Spinal cord (tissue), 10 donors: ENCODE measurements around the gene RRP9. TPM values are rescaled to one million over a fixed set of nuclear protein-coding genes. Genes with fewer than 3 reads are reported as not detected.
A peak's percentile ranks its signal among the peaks of the same experiment; 100 is the strongest.

Experiments used
- DNase-seq, 6 donors: peaks; one replicate each; pipeline versions ENCODE4 v3.0.0 to v3.0.0-alpha.2; 2013 to 2015; ENCODE audit warnings: low spot score in 6 of 6, low read depth in 4 of 6
- H3K27ac ChIP-seq: one replicate; pipeline ENCODE4 v1.5.1; 2013; ENCODE audit warnings: low read depth, low read length, control low read depth
- H3K27me3 ChIP-seq: one replicate; pipeline ENCODE4 v1.6.1; 2013; ENCODE audit warnings: low read length; ENCODE audit not compliant: control insufficient read depth, insufficient read depth
- H3K36me3 ChIP-seq: one replicate; pipeline ENCODE4 v1.6.1; 2013; ENCODE audit warnings: low read length; ENCODE audit not compliant: control insufficient read depth, insufficient read depth
- H3K4me1 ChIP-seq: one replicate; pipeline ENCODE4 v1.6.1; 2013; ENCODE audit warnings: low read length; ENCODE audit not compliant: control insufficient read depth, insufficient read depth
- H3K4me3 ChIP-seq: one replicate; pipeline ENCODE4 v1.5.1; 2013; ENCODE audit warnings: low read depth, low read length, control low read depth
- H3K9me3 ChIP-seq: one replicate; pipeline ENCODE4 v1.6.1; 2013; ENCODE audit warnings: low read length; ENCODE audit not compliant: control insufficient read depth, insufficient read depth
- WGBS: methylation state at CpG from one replicate; pipeline ENCODE4 v1.1.5; 2013; ENCODE audit warnings: missing lambda C conversion rate; ENCODE audit not compliant: insufficient coverage; 5-methylcytosine and 5-hydroxymethylcytosine counted together
- polyA plus RNA-seq, 2 donors: library from polyadenylated mRNA; unstranded; fragments of 120-200 nt; gene quantifications; one replicate each; pipeline ENCODE4 v1.2.1, GENCODE V29; 2013; ENCODE audit not compliant: insufficient read length in 2 of 2
- total RNA-seq, 2 donors: library from RNA; depleted of rRNA in 1 of 2; stranded (reverse); fragments of 120-200 nt in 1 of 2; fragments of >200 nt in 1 of 2; gene quantifications; one replicate each; pipeline versions ENCODE4 v1.2.3 to v1.2.4, GENCODE V29; 2013 to 2014
- donor health status: healthy.

Gene RRP9
- total and polyA plus RNA-seq, 4 donors, result 10.2 to 22.7 (median 17.7) TPM

DNA sequence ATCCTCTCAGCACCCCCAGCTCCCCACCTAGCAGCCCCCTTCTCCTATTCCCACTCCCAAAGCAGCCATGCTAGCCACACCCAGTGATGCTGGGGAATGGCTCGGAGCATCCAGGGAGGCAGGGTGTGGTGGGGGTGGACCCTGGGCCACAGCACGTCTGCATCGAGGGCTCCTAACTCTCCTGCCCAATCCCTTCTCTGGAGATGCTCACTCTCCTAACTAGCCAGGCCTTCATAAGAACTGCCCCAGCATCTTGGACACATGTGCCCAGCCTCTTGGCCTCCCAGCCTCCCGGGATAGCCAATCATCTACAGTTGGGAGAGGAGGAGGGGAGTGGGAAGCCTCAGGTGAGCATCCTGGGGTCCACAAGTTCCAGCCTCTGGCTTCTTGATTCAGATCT, 22.8 kb upstream of the RRP9 start:
- peaks cover 71% of the 10 kb centered on the region for H3K4me1 ChIP-seq
- WGBS, result 70% methylated on average over 1 of the region's 4 CpGs
- no peaks in the 10 kb centered on the region for H3K27me3 ChIP-seq
- H3K9me3 ChIP-seq, result no peaks in the 10 kb centered on the region
- peaks cover 38% of the 10 kb centered on the region for H3K36me3 ChIP-seq
- H3K27ac ChIP-seq, result peak overlapping the region; percentile 11
- peak overlapping the region; percentile 11 for H3K4me3 ChIP-seq
- DNase-seq, result no peak

DNA sequence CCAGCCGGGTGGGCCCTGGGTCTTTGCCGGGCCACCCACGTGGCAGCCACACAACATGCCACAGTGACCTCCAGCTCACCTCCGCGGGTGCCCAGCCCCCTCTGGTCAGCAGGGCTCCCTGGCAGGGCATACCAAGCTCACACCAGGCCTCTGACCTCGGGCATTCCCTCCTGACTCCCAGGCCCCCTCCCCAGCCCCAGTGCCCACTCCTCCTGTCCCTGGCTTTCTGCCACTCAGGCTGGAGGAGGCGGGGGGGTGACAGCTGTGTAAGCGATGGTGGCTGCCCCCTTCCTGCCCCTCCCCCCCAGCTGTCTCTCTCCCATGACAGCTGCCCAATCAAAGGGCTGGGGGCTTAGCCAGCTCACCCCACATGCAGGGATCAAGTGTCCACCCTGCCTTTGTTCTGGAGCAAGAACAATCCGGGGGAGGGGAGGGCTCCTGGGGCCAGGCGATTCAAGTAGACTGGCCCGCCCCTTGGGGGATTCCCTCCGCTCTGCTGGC, 22.3 kb upstream of the RRP9 start:
- Histone ChIP-seq H3K4me1 (peaks cover 66% of the 10 kb centered on the region), H3K9me3 (no peaks in the 10 kb centered on the region), H3K27ac (peak overlapping the region; percentile 11), H3K27me3 (no peaks in the 10 kb centered on the region), H3K4me3 (no peak overlapping the region), H3K36me3 (peaks cover 40% of the 10 kb centered on the region)
- 21% methylated on average over 12 of the region's 12 CpGs for WGBS
- DNase-seq, result peak in 2 of 6 donors; percentile 37 to 41

DNA sequence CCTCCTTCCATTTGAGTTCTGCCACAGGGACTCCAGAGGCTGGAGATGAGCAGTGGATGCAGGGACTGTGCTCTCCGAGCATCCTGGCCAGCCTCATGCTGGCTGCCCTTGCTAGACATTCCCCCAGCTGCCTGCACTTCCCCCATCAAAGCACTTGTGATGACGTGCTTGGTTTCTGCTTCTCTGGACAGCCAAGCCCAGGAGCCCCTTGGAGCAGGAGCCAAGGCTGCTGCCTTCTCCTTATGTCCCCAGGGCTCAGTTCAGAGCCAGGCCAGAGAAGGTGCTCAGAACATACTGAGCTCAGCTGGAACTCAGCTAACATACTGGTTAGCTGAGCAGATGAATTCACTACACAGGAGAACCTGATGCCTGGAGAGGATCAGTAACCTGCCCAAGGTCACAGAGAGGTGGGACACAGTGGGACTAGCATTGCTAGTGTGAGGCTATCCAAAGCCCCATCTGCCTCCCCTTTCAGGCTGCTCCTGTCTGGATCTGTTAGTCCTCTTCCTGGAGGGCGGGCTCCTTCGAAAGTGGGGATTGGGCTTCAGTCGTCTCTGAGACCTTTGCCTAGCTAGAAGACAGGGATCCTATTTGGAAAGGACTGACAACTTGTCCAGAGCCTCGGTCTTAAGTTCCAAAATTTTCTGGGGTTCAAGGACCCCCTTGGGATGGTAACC, 21.3 kb upstream of the RRP9 start:
- H3K27ac ChIP-seq, result no peak overlapping the region
- H3K4me1 ChIP-seq, result peaks cover 56% of the 10 kb centered on the region
- H3K36me3 ChIP-seq, result peaks cover 50% of the 10 kb centered on the region
- no peak for DNase-seq
- WGBS, result 71% methylated on average over 6 of the region's 6 CpGs
- H3K27me3 ChIP-seq, result no peaks in the 10 kb centered on the region
- H3K4me3 ChIP-seq, result no peak overlapping the region
- no peaks in the 10 kb centered on the region for H3K9me3 ChIP-seq

DNA sequence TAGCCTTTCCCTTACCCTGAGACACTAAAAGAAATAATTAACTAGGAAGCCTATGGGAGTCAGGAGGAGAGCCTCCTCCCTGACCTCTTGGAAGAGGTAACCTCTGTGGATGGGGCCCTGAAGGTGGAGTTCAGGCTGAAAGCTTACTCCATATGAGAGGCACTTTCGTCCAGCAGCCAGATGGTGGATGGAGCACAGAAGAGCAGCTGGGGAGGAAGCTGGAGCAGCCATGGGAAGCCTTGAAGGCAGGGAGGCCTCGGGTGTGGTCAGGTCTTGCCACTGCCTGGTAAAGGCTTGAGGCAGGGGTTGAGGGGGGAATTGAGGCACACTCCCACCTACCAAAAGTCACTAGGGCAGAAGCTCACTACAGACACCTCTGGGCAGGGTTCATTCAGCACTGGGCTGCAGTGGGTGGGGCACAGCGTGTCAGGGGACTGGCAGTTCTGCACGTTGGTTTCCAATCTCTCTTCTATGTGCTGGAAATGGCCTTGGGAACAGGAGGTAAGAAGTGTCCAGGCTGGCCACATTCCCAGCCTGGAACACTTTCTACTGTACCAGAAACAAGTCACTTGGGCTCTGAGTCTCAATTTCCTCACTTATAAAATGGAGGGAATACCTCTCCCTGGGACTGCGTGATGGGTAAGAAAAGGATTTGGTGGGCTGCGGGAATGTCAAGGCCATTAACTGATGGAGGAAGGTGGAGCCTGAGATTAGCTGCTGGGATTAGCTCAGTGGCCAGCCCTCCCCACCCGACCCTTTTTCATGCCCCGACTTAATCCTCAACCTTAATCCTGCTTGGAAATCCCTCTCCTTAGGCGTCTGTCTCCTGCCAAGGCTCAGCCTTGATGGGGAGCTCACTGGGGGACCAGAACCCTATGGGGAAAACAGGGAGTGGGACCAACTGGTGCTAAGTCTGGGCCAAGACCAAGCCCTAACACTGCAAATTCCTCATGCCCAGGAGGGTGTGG, 20.2 kb upstream of the RRP9 start:
- Histone ChIP-seq H3K4me1 (peaks cover 63% of the 10 kb centered on the region), H3K4me3 (no peak overlapping the region), H3K27ac (no peak overlapping the region), H3K36me3 (peaks cover 61% of the 10 kb centered on the region), H3K9me3 (no peaks in the 10 kb centered on the region), H3K27me3 (no peaks in the 10 kb centered on the region)
- 77% methylated on average over 3 of the region's 9 CpGs for WGBS
- no peak for DNase-seq

DNA sequence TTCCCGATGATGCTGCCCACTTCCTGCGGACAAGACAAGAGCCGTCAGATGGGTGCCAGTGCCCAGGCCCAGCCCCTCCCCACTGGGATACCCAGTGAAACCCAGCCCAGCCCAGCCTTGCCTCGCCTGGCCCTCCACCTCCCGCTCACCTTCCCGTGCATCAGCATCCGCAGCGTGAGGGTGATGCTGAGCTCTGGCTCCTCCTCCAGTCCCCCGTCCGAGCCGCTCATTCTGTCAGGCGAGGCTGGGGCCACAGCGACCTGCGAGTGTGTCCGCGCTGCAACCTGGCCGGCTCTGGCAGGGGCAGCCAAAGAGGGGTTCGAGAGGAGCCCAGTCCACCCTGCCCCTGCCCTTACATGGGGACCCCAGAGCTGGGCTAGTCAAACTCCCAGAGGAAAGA, 19.3 kb upstream of the RRP9 start:
- no peak overlapping the region for H3K4me3 ChIP-seq
- peaks cover 65% of the 10 kb centered on the region for H3K36me3 ChIP-seq
- peaks cover 61% of the 10 kb centered on the region for H3K4me1 ChIP-seq
- no peaks in the 10 kb centered on the region for H3K9me3 ChIP-seq
- DNase-seq, result no peak
- no peaks in the 10 kb centered on the region for H3K27me3 ChIP-seq
- 83% methylated on average over 18 of the region's 18 CpGs for WGBS
- H3K27ac ChIP-seq, result no peak overlapping the region

DNA sequence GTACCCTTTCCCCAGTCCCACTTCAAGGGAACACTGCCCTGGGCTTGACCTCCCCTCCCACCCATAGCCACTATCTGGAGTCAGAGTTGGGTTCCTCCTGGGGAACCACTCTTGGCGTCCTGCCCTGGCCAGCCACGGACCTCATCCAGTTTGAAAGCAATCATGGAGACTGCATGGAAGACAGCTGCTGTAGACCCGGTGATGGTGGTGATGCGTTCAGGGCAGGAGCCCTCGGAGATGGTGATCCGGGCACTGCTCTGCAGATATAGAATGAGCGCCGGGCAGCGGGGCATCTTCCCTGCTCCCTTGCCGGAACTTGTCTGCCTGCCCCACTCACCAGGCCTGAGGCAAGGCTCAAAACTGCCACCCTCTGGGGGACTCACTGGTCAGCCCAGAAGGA, 18.7 kb upstream of the RRP9 start:
- DNase-seq, result no peak
- no peak overlapping the region for H3K27ac ChIP-seq
- H3K36me3 ChIP-seq, result peaks cover 64% of the 10 kb centered on the region
- no peaks in the 10 kb centered on the region for H3K9me3 ChIP-seq
- H3K27me3 ChIP-seq, result no peaks in the 10 kb centered on the region
- no peak overlapping the region for H3K4me3 ChIP-seq
- 91% methylated on average over 10 of the region's 10 CpGs for WGBS
- peaks cover 57% of the 10 kb centered on the region for H3K4me1 ChIP-seq

DNA sequence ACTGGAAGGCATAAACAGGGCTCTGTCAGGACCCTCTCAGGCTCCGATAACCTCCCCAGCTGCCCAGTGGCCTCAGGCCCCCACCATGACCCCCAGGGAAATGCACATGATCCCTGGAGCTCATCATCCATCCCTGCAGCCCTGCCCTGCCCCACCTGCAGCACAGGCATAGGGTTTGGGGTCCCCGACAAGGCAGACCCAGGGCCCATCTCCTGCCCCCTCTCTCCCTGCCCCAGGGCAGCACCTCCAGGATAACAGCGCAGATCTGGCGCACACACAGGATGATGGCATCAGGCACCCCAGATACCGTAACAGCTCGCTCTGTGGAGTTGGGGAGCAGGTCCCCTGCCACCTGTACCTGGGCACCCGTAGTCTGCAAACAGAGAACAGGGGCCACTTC, 17.9 kb upstream of the RRP9 start:
- peaks cover 56% of the 10 kb centered on the region for H3K4me1 ChIP-seq
- 95% methylated on average over 7 of the region's 7 CpGs for WGBS

DNA sequence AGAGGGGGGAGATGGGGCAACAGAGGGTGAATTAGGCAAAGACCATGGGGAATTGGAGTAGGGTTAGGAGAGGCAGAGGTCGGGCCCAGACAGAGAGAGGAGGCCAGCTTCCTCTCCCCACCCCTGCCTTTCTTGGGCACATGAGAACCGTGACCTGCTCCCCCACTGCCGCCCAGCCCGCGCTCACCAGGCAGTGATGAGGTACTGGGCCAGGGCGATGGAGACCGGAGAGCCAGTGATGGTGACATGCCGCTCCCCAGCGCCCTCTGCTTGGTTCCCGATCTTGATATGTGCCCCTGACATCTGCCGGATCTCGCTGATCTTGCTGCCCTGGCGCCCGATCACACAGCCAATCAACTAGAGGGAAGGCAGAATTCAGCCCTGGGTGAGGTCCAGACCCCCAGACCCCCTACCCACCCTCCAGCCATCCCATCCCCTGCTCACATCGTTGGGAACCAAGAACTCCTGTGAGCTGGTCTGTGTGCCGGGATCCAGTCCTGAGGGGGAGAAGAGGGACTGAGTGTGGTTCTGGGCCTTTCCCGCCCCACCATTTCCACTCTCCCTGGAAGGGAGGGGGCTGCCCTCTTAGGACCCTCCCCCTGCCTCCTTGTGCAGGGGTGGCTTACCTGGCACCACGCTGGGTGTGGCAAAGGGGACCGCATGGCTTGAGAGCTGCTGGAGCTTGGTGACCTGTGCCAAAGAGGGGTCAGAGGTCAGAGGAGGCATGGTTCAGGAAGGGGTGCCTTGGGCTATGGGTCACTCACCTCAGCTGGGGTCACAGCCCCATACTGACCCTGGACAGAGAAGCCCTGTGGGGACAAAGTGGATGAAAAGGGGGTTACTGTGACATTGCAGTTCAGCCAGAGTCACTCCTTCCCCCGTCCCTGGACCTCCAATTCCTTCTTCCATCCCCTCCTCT, 17.2 kb upstream of the RRP9 start:
- no peaks in the 10 kb centered on the region for H3K9me3 ChIP-seq
- no peak overlapping the region for H3K4me3 ChIP-seq
- H3K4me1 ChIP-seq, result peaks cover 48% of the 10 kb centered on the region
- no peak for DNase-seq
- H3K27ac ChIP-seq, result no peak overlapping the region
- peaks cover 60% of the 10 kb centered on the region for H3K36me3 ChIP-seq
- no peaks in the 10 kb centered on the region for H3K27me3 ChIP-seq
- WGBS, result 91% methylated on average over 12 of the region's 20 CpGs

More for the DNA sequence above, 17.9 kb upstream of the RRP9 start:
- no peak overlapping the region for H3K4me3 ChIP-seq
- no peak for DNase-seq
- no peak overlapping the region for H3K27ac ChIP-seq
- H3K9me3 ChIP-seq, result no peaks in the 10 kb centered on the region
- peaks cover 67% of the 10 kb centered on the region for H3K36me3 ChIP-seq
- H3K27me3 ChIP-seq, result no peaks in the 10 kb centered on the region
